GM18951 (cell line): ENCODE results near the gene KLHL15.
A peak's percentile ranks its signal among the peaks of the same experiment; 100 is the strongest.
"Not testable (repeated sequence)": the region's sequence is repeated elsewhere in the genome, so short reads cannot be mapped to it uniquely, and the experiment has no call there.

Experiments used
- POLR2A ChIP-seq: IDR thresholded peaks from 4 replicates; pipeline ENCODE4 v1.6.1; 2011; ENCODE audit warnings: mild to moderate bottlenecking; ENCODE audit not compliant: insufficient read length, insufficient read depth; ENCODE audit errors: extremely low read depth
- in situ Hi-C: fragments of 300-500 bp; cut with MboI; formaldehyde crosslinking; loops from one replicate; pipeline ENCODE4 v1.12.0; 2022; ENCODE audit warnings: low sequenced_read_pairs, mixed read lengths, inconsistent platforms; ENCODE audit not compliant: unreplicated experiment

Gene KLHL15

DNA sequence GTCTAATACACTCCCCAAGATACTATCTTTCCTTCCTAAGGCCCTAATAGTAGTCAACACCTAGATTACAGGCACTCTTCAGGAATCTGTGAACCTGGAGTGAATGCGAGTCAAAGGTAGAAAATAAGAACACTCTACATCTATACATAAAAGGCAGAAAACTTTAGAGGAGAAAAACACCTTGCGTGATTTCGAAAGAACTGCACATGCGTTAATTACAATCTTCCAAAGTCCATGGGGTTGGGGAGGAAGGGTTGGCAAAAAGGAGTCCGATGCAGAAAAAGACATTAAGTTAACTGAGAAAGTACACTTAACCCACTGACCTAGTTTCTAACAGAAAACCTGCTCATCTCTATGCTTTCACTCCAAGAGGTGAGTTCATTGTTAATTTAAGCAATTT is 27.3 kb downstream of the KLHL15 start:
- no peak for TF ChIP-seq POLR2A
- in situ Hi-C loops = no loop called here

GRCh38 chrX:23993012-23993633 is 33.9 kb downstream of the KLHL15 start:
- TF ChIP-seq POLR2A = no peak
- in situ Hi-C loops = no loop called here

GRCh38 chrX:23992431-23992830 is 34.6 kb downstream of the KLHL15 start:
- in situ Hi-C loops = no loop called here
- no peak for TF ChIP-seq POLR2A

DNA sequence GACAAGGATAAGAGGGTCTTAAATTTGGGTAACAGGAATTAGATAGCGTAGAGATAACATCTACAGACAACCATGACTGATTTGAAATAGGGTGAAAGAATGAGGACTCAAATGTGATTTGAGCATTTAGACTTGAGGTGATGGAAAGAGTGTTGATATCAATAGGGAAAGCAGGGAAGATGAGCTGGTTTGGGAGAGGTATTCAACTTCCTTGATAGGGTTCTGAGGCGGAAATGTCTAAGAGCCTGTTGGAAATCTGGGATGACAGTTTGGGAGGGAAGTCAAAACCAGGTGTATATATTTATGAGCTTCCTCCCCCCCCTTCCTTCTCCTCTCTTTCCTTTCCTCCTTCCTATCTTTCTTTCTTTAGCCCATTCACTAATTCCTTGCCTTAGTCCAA is 36.5 kb downstream of the KLHL15 start:
- in situ Hi-C loops = no loop called here
- TF ChIP-seq POLR2A = no peak

DNA sequence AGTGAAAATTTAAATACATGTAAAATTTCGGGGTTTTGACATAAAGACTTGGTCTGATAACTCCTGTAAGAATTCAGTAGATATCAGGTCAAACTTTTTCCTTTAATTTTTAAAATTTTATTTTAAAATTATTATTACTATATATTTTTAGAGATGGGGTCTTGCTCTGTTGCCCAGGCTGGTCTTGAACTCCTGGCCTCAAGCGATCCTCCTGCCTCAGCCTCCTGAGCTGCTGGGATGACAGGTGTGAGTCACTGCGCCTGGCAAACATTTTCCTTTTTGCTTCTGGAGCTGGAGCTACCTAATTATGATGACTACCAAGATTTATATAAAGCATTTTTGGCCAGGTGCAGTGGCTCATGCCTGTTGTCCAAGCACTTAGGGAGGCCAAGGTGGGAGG is 37.3 kb downstream of the KLHL15 start:
- no peak for TF ChIP-seq POLR2A
- in situ Hi-C loops = no loop called here

DNA sequence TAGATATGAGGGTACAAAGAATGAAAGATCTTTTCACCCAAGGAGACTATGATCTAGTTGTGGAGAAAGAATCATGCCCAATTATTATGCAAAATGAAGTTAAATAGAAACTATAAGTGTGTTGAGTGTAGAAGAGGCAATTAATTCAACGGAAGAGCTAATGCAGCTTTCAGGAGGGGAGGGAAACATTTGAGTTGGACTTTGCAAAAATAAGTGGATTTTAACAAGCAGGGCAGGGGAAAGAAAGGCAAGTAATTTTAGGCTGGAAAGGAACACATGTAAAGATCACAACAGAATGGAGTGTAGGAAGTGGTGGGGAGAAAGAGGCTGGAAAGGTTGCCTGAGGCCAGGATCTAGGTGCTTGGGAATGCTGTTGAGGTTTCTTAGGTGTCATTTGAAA is 44.1 kb downstream of the KLHL15 start:
- in situ Hi-C loops = no loop called here
- no peak for TF ChIP-seq POLR2A

- in situ Hi-C loops = no loop called here
These were observed 45.3 kb downstream of the KLHL15 start for GRCh38 chrX:23981711-23982110.

GRCh38 chrX:23981222-23981621 is 45.8 kb downstream of the KLHL15 start:
- in situ Hi-C loops = no loop called here
- no peak for TF ChIP-seq POLR2A

More at GRCh38 chrX:23981711-23982110, 45.3 kb downstream of the KLHL15 start:
- no peak for TF ChIP-seq POLR2A

GRCh38 chrX:23980011-23980441 is 47.0 kb downstream of the KLHL15 start:
- in situ Hi-C loops = no loop called here
- no peak for TF ChIP-seq POLR2A

DNA sequence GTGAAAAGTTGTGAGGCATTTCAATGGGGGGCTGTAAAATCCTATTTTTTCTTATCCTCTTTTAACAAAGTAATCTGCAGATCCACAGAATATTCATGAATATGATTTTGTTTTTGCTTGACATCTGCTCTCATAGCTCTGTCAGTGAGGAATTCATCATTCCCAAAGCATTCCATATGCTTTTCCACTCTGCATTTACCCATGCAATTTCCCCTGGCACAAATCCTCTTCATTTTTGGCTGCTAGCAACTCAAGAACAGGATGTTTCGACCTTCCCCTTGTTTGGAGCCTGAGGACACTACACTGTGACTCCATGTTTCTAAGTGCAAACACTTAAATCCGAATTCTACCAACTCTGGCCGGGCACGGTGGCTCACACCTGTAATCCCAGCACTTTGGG is 48.5 kb downstream of the KLHL15 start:
- in situ Hi-C loops = no loop called here
- TF ChIP-seq POLR2A = no peak

GRCh38 chrX:23965630-23966029 is 61.4 kb downstream of the KLHL15 start:
- in situ Hi-C loops = not testable (repeated sequence)

DNA sequence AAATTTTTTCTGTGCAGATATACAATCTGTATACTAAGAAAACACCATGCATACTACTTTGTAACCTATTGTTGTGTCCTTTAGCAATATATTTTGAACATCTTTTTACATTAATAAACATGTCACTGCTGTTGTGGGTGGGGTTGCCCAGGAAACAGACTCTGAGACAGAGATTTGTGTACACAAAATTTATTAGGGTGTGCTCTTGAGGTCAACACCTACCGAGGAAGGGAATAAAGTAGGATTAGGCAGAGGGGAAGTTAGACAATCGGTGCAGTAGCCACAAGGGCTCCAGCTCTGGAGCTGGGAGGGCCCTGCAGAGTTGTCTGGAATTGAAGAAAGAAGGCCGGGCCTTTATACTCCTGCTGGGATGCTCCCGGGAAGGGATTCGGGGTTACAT is 62.8 kb downstream of the KLHL15 start:
- TF ChIP-seq POLR2A = no peak
- in situ Hi-C loops = no loop called here

DNA sequence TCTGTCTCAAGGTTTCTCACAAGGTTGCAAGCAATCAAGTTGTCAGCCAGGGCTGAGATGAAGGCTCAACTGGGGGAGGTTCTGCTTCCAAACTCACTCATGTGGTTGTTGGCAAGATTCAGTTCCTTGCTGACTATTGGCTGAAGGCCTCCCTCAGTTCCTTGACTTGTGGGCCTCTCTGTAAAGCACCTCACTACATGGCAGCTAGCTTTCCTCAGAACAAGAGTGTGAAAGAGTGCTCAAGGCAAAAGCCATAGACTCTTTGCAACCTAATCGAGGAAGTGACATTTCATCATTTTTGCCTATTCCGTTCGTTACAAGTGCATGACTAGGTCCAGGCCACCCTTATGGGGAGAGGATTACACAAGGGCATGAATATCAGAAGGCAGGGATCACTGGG is 67.2 kb downstream of the KLHL15 start:
- in situ Hi-C loops = no loop called here
- TF ChIP-seq POLR2A = no peak

- in situ Hi-C loops = no loop called here
- no peak for TF ChIP-seq POLR2A
These were observed 72.6 kb downstream of the KLHL15 start for GRCh38 chrX:23954396-23954795.

- in situ Hi-C loops = no loop called here
- TF ChIP-seq POLR2A = no peak
These were observed 73.1 kb downstream of the KLHL15 start for GRCh38 chrX:23953908-23954269.

DNA sequence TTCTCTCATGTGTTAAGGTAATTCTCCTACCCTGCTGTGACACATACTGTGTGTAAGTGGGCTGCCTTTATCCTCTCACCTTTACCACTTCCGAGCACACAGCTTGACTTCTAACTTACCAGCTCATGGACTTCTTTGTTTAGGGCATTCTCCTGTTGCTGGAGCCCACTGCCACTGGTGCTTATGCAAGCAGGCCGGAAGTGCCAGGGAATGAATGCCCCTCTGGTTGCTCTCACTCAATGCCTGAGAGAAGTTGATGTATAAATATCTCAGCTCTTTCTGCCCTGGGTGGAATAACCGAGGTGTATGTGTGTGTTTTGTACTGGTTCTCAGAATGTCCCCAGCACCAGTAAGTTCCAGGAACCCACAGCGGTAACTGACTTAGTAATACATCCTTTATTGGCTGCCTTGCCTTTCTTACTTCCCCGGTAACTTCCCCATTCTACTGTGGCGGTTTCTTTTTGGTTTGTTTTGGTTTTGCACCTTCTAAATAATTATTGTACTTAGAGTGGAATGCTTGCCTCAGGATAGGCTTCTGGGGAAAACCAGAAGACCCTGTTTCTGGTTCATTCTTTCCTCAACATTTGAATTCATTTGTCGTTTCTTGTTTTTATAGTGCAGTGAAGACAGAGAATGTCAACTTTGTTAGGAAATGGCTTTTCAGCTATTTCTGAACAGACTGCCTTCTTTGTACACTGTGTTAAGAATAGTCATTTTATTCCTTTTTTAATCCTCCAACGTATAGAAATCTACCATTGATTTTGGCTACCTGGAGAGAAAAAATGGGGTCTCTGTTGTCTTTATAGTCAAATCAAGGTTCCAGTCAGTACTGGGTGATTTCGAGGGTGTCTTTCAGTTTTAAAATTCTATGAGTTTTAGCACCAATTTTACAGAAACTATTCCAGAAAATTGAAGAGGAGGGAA is 73.7 kb downstream of the KLHL15 start:
- peak; percentile 34 for TF ChIP-seq POLR2A
- in situ Hi-C loops = no loop called here
